ENCODE data around the gene NANOS2.

The NANOS2 gene

GRCh38 chr19:45863335-45863839 is 51.2 kb downstream of the NANOS2 start:
- TF ChIP-seq, protein P1, sequence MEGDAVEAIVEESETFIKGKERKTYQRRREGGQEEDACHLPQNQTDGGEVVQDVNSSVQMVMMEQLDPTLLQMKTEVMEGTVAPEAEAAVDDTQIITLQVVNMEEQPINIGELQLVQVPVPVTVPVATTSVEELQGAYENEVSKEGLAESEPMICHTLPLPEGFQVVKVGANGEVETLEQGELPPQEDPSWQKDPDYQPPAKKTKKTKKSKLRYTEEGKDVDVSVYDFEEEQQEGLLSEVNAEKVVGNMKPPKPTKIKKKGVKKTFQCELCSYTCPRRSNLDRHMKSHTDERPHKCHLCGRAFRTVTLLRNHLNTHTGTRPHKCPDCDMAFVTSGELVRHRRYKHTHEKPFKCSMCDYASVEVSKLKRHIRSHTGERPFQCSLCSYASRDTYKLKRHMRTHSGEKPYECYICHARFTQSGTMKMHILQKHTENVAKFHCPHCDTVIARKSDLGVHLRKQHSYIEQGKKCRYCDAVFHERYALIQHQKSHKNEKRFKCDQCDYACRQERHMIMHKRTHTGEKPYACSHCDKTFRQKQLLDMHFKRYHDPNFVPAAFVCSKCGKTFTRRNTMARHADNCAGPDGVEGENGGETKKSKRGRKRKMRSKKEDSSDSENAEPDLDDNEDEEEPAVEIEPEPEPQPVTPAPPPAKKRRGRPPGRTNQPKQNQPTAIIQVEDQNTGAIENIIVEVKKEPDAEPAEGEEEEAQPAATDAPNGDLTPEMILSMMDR (IDR thresholded peaks at IDR 0.05; ENCODE audit: control insufficient read depth, insufficient read depth, low read depth, low read length, missing control alignments) = no peak
- H3K4me3 ChIP-seq (ENCODE audit: control insufficient read depth, low read depth, low read length) = peak overlapping the region; percentile 34
- DNase-seq (ENCODE audit: low read depth) = no peak

Measured in AG09309 (cell line).